CD4-positive, alpha-beta T cell treated with Interleukin-2 at 100 ng/mL for 4 hours (primary cell): ENCODE data around the gene LCMT2.

Source experiments
- DNase-seq: peaks from one replicate; pipeline ENCODE4 v3.0.0-alpha.2; 2020; ENCODE audit warnings: low spot score

LCMT2 gene

GRCh38 chr15:43274136-43274535 lies 56.2 kb downstream of the LCMT2 start:
- no peak for DNase-seq
